HFF-Myc (cell line): ENCODE measurements around the gene LGSN.
"Not testable (repeated sequence)": the region's sequence is repeated elsewhere in the genome, so short reads cannot be mapped to it uniquely, and the experiment has no call there.

Experiments used
- DNase-seq: peaks from one replicate; pipeline ENCODE4 v3.0.0-alpha.2; 2011; ENCODE audit warnings: low read depth; ENCODE audit errors: extremely low read depth
- H3K4me3 ChIP-seq: replicated peaks from 2 replicates; pipeline ENCODE4 v1.5.1; 2011; ENCODE audit warnings: low read depth, mild to moderate bottlenecking, control low read depth, low read length
- CTCF ChIP-seq: IDR thresholded peaks from 2 replicates; pipeline ENCODE4 v1.5.1; 2012; ENCODE audit warnings: mild to moderate bottlenecking, low read depth, low read length, control low read depth; ENCODE audit errors: missing control alignments

LGSN gene

GRCh38 chr6:63333440-63333839 lies 13.7 kb upstream of the LGSN start:
- no peak for TF ChIP-seq CTCF
- no peak overlapping the region for H3K4me3 ChIP-seq
- DNase-seq: no peak

- H3K4me3 ChIP-seq, DNase-seq: not testable (repeated sequence)
These were observed 6.8 kb upstream of the LGSN start for GRCh38 chr6:63326630-63327029.

DNA sequence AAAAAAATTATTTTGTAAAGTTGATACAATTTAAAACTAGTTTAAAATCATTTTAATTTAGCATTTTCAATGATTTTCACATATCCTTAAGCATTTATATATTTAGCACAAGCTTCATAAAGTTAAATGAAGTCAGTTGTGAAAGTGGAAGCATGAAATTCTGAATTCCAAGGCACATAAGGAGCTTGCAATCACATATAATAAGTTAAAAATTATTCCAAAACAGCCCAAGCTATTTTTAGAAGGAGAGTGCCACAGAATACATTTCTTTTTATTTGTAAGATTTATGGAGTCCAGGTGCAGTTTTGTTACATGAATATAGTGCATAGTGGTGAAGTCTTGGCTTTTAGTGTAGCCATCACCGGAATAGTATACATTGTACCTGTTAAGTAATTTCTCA lies 3.2 kb upstream of the LGSN start:
- DNase-seq: no peak
- TF ChIP-seq CTCF: no peak
- no peak overlapping the region for H3K4me3 ChIP-seq

DNA sequence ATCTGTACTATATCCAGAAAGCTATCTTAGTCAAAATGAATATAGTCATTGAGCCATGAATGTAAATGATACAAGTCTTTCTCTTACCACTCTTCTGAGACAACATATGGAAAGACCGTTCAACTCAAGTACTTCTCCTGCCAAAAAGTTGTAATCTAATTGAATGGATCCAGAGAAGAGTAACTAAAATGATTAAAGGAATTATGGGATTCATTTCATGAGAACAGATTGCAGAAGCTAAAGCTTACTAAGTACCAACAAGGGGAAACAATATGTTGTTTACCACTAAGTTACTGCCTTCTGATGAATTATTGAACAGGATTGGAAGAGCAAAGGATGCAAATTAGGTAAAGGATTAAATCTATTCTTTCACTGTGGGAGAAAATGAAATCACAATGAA lies 2.0 kb upstream of the LGSN start:
- no peak overlapping the region for H3K4me3 ChIP-seq
- no peak for TF ChIP-seq CTCF
- DNase-seq: no peak

GRCh38 chr6:63317641-63318040 lies 2.1 kb downstream of the LGSN start:
- H3K4me3 ChIP-seq: no peak overlapping the region
- TF ChIP-seq CTCF: no peak
- DNase-seq: no peak

DNA sequence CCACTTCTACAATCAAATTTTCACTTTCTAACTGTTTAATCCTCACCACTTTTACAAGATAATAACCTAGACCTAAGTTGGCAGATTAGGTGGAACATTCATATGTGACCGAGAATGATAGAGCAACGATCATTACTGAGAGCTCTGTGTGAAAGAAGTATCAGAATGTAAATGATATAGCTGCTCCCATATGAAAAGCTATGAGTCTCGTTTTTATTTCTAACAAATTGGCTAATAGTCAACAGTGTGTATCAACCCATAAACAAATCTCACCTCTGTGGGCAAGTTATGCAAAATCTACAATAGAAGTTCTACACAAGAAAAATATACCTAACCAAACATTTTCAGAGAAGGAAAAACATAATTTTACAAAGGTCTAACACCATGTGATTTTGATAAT lies 3.7 kb downstream of the LGSN start:
- H3K4me3 ChIP-seq: no peak overlapping the region
- DNase-seq: no peak
- TF ChIP-seq CTCF: no peak

DNA sequence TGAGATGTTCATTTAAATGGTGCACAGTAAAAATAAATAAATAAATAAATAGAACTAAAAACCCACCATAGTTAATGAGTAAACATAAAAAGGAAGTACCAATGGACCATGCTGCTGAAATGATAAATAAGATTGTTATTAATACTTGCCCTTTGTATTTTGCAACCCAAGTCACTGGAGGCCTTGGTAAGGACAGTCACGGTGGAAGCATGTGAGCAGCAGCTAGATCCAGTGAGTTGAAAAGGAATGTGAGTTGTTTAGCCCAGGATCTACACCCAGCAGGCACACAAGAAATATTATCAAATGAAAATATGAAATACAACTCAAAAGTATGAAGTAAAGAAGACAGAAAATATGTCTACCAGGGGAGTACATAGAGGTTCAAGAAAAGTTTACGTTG lies 6.7 kb downstream of the LGSN start:
- TF ChIP-seq CTCF: no peak
- no peak overlapping the region for H3K4me3 ChIP-seq
- DNase-seq: no peak
